HepG2 (cell line): ENCODE results near the gene SYVN1. TPM values are rescaled to one million over a fixed set of nuclear protein-coding genes. Genes with fewer than 3 reads are reported as not detected.

Experiments
- ATAC-seq: fragments of 200-7000 bp; cut with Tn5 transposase; 3 replicates; pipeline ENCODE4 v1.9.1; 2020; ENCODE audit warnings: mild to moderate bottlenecking, moderate library complexity
- BruUV-seq: library from RNA; stranded (reverse); fragments of 400-500 nt; replicated peaks from 2 replicates; lab custom pipeline; 2021; lab: Mats Ljungman, UMichigan
- CTCF ChIA-PET: fragments of 300-600 bp; formaldehyde crosslinking; extraction: SDS; loops from one replicate; lab custom pipeline; 2021; ENCODE audit warnings: low total read pairs, inconsistent platforms, low intra/inter-chr PET ratio; lab: Yijun Ruan, JAX
- POLR2A ChIA-PET: fragments of 350-600 bp; sonication (Branson Sonifier 250); formaldehyde crosslinking; loops from one replicate; lab custom pipeline; 2020; ENCODE audit warnings: antibody characterized with exemption, inconsistent platforms; lab: Yijun Ruan, JAX
- DNase-seq: peaks from one replicate; pipeline ENCODE4 v3.0.0-alpha.2; 2015; ENCODE audit warnings: low spot score
- FAIRE-seq: peaks from 3 replicates; lab custom pipeline; 2011; peaks lifted over from hg19 to GRCh38; lab: Jason Lieb, UNC
- H2AFZ ChIP-seq: one replicate; pipeline ENCODE4 v1.6.1; 2011; ENCODE audit warnings: low read length, inconsistent platforms
- H3K27ac ChIP-seq: fragments of 300-600 bp; 3 replicates; pipeline ENCODE4 v1.8.0; 2011; ENCODE audit warnings: mixed run types, mild to moderate bottlenecking, mixed read lengths, low read length, inconsistent platforms; ENCODE audit not compliant: insufficient read depth; ENCODE audit errors: extremely low read length
- H3K27me3 ChIP-seq, 2 experiments: fragments of 200-600 bp in 1 of 2; 2 replicates in 1 of 2; 3 replicates in 1 of 2; pipeline versions ENCODE4 v1.6.0 to v1.8.0; 2011; ENCODE audit warnings: low read length in 2 of 2, mild to moderate bottlenecking in 2 of 2, moderate library complexity in 2 of 2, inconsistent platforms in 1 of 2; ENCODE audit not compliant: insufficient read depth in 2 of 2, control insufficient read depth in 1 of 2
- H3K36me3 ChIP-seq, 2 experiments: fragments of 200-600 bp in 1 of 2; replicated peaks in 1 of 2; 2 replicates in 1 of 2; 3 replicates in 1 of 2; pipeline versions ENCODE4 v1.5.1 to v1.8.0; 2011; ENCODE audit warnings: low read length in 2 of 2, inconsistent platforms in 1 of 2; ENCODE audit not compliant: insufficient read depth in 2 of 2, control insufficient read depth in 1 of 2
- H3K4me1 ChIP-seq: 2 replicates; pipeline ENCODE4 v1.5.1; 2012; ENCODE audit warnings: low read length, inconsistent platforms; ENCODE audit not compliant: insufficient read depth
- H3K4me2 ChIP-seq: 2 replicates; pipeline ENCODE4 v1.6.0; 2011; ENCODE audit warnings: low read depth, low read length, inconsistent platforms
- H3K4me3 ChIP-seq, 3 experiments: fragments of 200-600 bp in 1 of 3; sonication (generic), shearing (Covaris generic) in 1 of 3; replicated peaks in 1 of 3; 2 replicates each; pipeline ENCODE4 v1.5.1; 2011 to 2016; ENCODE audit warnings: low read length in 3 of 3, inconsistent platforms in 2 of 3, low read depth in 2 of 3, mild to moderate bottlenecking in 2 of 3, control low read depth in 1 of 3, mixed read lengths in 1 of 3; ENCODE audit not compliant: insufficient read depth in 1 of 3
- H3K79me2 ChIP-seq: one replicate; pipeline ENCODE4 v1.6.1; 2011; ENCODE audit warnings: low read length, inconsistent platforms; ENCODE audit not compliant: insufficient read depth
- H3K9ac ChIP-seq: 2 replicates; pipeline ENCODE4 v1.6.0; 2011; ENCODE audit warnings: mild to moderate bottlenecking, low read depth, low read length, inconsistent platforms; ENCODE audit not compliant: insufficient read depth
- H3K9me3 ChIP-seq: 2 replicates; pipeline ENCODE4 v1.5.1; 2012; ENCODE audit warnings: mild to moderate bottlenecking, low read length
- H4K20me1 ChIP-seq: 2 replicates; pipeline ENCODE4 v1.6.0; 2011; ENCODE audit warnings: inconsistent platforms, mild to moderate bottlenecking, low read length, moderate library complexity; ENCODE audit not compliant: insufficient read depth
- CREB1 ChIP-seq, 2 experiments: fragments of 450-650 bp in 1 of 2; IDR thresholded peaks; 2 replicates each; pipeline ENCODE4 v1.6.1; 2016 to 2017; ENCODE audit warnings: control low read depth in 1 of 2, mild to moderate bottlenecking in 1 of 2, missing compliant biosample characterization in 1 of 2, missing genetic modification characterization in 1 of 2
- DRAP1 ChIP-seq: IDR thresholded peaks from 2 replicates; pipeline ENCODE4 v1.6.1; 2016; ENCODE audit warnings: missing genetic modification reagents, missing compliant biosample characterization
- NFYB ChIP-seq: sonication (generic); formaldehyde crosslinking; IDR thresholded peaks from 2 replicates; pipeline ENCODE4 v1.4.0; 2020; ENCODE audit warnings: missing genetic modification reagents
- POLR2A ChIP-seq, 2 experiments: IDR thresholded peaks; 2 replicates each; pipeline ENCODE4 v1.6.1; 2011; ENCODE audit warnings: low read depth in 2 of 2, low read length in 2 of 2, mild to moderate bottlenecking in 1 of 2, moderate library complexity in 1 of 2; ENCODE audit not compliant: insufficient read depth in 1 of 2
- POLR2AphosphoS5 ChIP-seq: IDR thresholded peaks from 2 replicates; pipeline ENCODE4 v1.6.1; 2012; ENCODE audit warnings: low read depth, low read length
- RBM39 ChIP-seq: fragments of 200-400 bp; formaldehyde crosslinking; IDR thresholded peaks from one replicate; pipeline ENCODE4 v1.6.1; 2018; ENCODE audit warnings: antibody characterized with exemption, mild to moderate bottlenecking, low read depth, low read length; ENCODE audit not compliant: poor library complexity, severe bottlenecking
- TFAP4 ChIP-seq: sonication (generic); IDR thresholded peaks from 2 replicates; pipeline ENCODE4 v1.6.1; 2016; ENCODE audit warnings: low read depth, borderline replicate concordance
- ZBTB38 ChIP-seq: sonication (generic); formaldehyde crosslinking; IDR thresholded peaks from 2 replicates; pipeline ENCODE4 v1.5.1; 2020; ENCODE audit warnings: mild to moderate bottlenecking, missing genetic modification reagents
- ZFAT ChIP-seq: sonication (generic); formaldehyde crosslinking; conservative IDR thresholded peaks from 2 replicates; pipeline ENCODE4 v1.8.1; 2023; ENCODE audit warnings: missing genetic modification reagents, inconsistent platforms
- ZKSCAN5 ChIP-seq: sonication (generic); formaldehyde crosslinking; IDR thresholded peaks from 2 replicates; pipeline ENCODE4 v1.5.1; 2020; ENCODE audit warnings: mild to moderate bottlenecking, missing genetic modification reagents
- ZNF768 ChIP-seq: sonication (generic); formaldehyde crosslinking; IDR thresholded peaks from 2 replicates; pipeline ENCODE4 v1.4.0; 2020; ENCODE audit warnings: missing genetic modification reagents
- WGBS: methylation state at CpG from one replicate; pipeline ENCODE4 v1.1.6; 2017; ENCODE audit warnings: low lambda C conversion rate; 5-methylcytosine and 5-hydroxymethylcytosine counted together
- in situ Hi-C: cut with HindIII; loops from 2 replicates; pipeline ENCODE4 v1.10.0; 2017; ENCODE audit warnings: low pct_unique_long_range_greater_than_20kb; ENCODE audit not compliant: extremely low pct_ligation_motif_present
- intact Hi-C: fragments of 100-400 bp; cut with micrococcal nuclease; formaldehyde crosslinking; loops from one replicate; pipeline ENCODE4 v1.10.0; 2022; ENCODE audit not compliant: unreplicated experiment
- polyA plus RNA-seq, 8 experiments: library from polyadenylated mRNA; depleted of rRNA in 3 of 8; stranded (reverse) in 7 of 8; unstranded in 1 of 8; fragments of >200 nt; fragmentation: Illumina TruSeq in 4 of 8; extraction: Trizol in 4 of 8; gene quantifications; 2 replicates each; pipeline versions ENCODE4 v1.2.1 to v1.2.3, GENCODE V29; 2011 to 2016; ENCODE audit warnings: low read depth in 4 of 8, missing spikeins in 1 of 8, mixed read lengths in 1 of 8; ENCODE audit not compliant: insufficient read depth in 1 of 8
- total RNA-seq, 5 experiments: library from RNA; depleted of rRNA; stranded (reverse); fragments of >200 nt; fragmentation: Illumina TruSeq; extraction: Trizol; gene quantifications; 2 replicates each; pipeline ENCODE4 v1.2.3, GENCODE V29; 2016; ENCODE audit warnings: low read depth in 1 of 5

Gene SYVN1
- total and polyA plus RNA-seq, 2 of the 13 experiments (the other 11 are each of a cell fraction or from before 2014, with no cell fraction given): 10.3 to 22.5 TPM

GRCh38 chr11:65170058-65170534 lies 35.8 kb upstream of the SYVN1 start, which contains the start of gene SPDYC:
TSS of gene SPDYC (plus strand) at chr11:65170233. CDS start at chr11:65171358, 1,125 bp downstream.
- TF ChIP-seq TFAP4: peak; percentile 29; the same call in 1 of the 2 replicates
- TF ChIP-seq POLR2AphosphoS5: 0 out of 2 replicates have a peak, but pooled peaks have one; percentile 29
- TF ChIP-seq ZNF768 (CRISPR knock-in tag): 0 out of 2 replicates have a peak, but pooled peaks have one; percentile 24
- peak; percentile 51 for TF ChIP-seq NFYB (CRISPR knock-in tag)
- TF ChIP-seq ZKSCAN5 (CRISPR knock-in tag): no peak
- peak; percentile 72; the same call in 1 of the 2 replicates for TF ChIP-seq DRAP1 (CRISPR knock-in tag)
- no peak for TF ChIP-seq ZFAT
- 0 out of 2 replicates have a peak, but pooled peaks have one; percentile 54 for TF ChIP-seq ZBTB38 (CRISPR knock-in tag)
- TF ChIP-seq POLR2A (IDR thresholded peaks at IDR 0.05; ENCODE audit: insufficient read depth in 1 of 2, low read depth in 2 of 2, low read length in 2 of 2): peak; percentile 38 to 58; a peak in 3 of 4 replicates
- TF ChIP-seq CREB1 (IDR thresholded peaks at IDR 0.05): no peak
- TF ChIP-seq CREB1 (CRISPR knock-in tag; IDR thresholded peaks at IDR 0.05): peak; percentile 40; the same call in 1 of the 2 replicates
- peak; percentile 39 for TF ChIP-seq RBM39
- ATAC-seq (peak; percentile 36), FAIRE-seq (no peak), DNase-seq (peak; percentile 25)
- peaks cover 80% of the 10 kb centered on the region for H3K4me1 ChIP-seq
- no peaks in the 10 kb centered on the region for H3K9me3 ChIP-seq
- H3K36me3 ChIP-seq: no peaks in the 10 kb centered on the region
- H2AFZ ChIP-seq: peak within 1 kb of the TSS; percentile 93
- in situ Hi-C loops (no loop called here), intact Hi-C loops (no loop called here)
- no TSS peak for BruUV-seq
- peak within 1 kb of the TSS in 2 of 3 experiments; percentile 15 to 30; a peak in 2 of 6 replicates for H3K4me3 ChIP-seq
- POLR2A ChIA-PET: interaction anchor here (0.7 to 6.5 kb wide), 9 partner anchors 10 to 112 kb away, joined by 3 to 74 read pairs (median 5); partner anchors contain the start of genes CAPN1, FAU, MRPL49 and NAALADL1
- H3K27me3 ChIP-seq: no peaks in the 10 kb centered on the region
- no peaks in the 10 kb centered on the region for H4K20me1 ChIP-seq
- no peaks in the 10 kb centered on the region for H3K79me2 ChIP-seq
- CTCF ChIA-PET: no interaction called here
- peak within 1 kb of the TSS; percentile 49; the same call in 1 of the 2 replicates for H3K9ac ChIP-seq
- 59% methylated on average over 1 of the region's 21 CpGs for WGBS
- peak within 1 kb of the TSS; percentile 55 for H3K27ac ChIP-seq
- peak within 1 kb of the TSS; percentile 21 for H3K4me2 ChIP-seq
